ENCODE measurements around the gene SPATA24.
A peak's percentile ranks its signal among the peaks of the same experiment; 100 is the strongest.
"Not testable (repeated sequence)": the region's sequence is repeated elsewhere in the genome, so short reads cannot be mapped to it uniquely, and the experiment has no call there.

The SPATA24 gene

GRCh38 chr5:139394654-139395566 lies 9.0 kb downstream of the SPATA24 start, which contains the start of gene PROB1:
Gene PROB1 (minus strand): TSS chr5:139395104. CDS start chr5:139395081, 23 bp downstream.
- DNase-seq (ENCODE audit: low spot score) = no peak

- DNase-seq (ENCODE audit: low spot score) = peak; percentile 44
Observed at GRCh38 chr5:139394123-139394653, 9.7 kb downstream of the SPATA24 start.

DNA sequence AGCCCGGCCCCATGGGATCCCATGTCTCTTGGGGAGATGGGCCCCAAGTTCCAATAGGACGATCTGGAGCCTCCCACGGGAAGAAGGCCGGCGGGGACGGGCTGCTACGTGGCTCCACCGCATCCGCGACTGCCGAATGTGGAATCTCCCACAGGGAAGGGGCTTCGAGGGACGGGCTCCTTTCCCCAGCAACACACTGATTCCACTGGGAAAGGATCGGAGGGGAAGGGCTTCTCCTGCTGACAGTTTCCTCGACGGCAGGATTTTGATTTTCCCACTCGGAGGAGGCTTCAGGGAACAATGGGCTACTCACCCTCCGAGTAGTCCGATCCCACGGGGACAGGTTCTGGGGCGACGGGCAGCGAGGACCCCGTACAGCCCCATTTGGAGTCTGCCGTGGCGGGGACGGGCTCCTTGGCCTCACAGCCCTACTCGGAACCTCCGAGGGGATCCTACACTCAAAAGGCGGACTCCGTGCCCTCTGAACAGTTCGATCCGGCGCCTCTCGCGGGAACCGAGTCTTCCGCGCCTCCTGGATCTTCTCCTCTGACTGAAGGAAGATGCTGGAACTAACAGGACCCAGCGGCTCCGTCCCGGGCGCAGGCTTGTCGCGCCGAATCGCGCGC lies 10.3 kb downstream of the SPATA24 start:
- DNase-seq (ENCODE audit: low spot score) = no peak

GRCh38 chr5:139392678-139393496 lies 11.0 kb downstream of the SPATA24 start:
- peak; percentile 67 for DNase-seq (ENCODE audit: low spot score)

DNA sequence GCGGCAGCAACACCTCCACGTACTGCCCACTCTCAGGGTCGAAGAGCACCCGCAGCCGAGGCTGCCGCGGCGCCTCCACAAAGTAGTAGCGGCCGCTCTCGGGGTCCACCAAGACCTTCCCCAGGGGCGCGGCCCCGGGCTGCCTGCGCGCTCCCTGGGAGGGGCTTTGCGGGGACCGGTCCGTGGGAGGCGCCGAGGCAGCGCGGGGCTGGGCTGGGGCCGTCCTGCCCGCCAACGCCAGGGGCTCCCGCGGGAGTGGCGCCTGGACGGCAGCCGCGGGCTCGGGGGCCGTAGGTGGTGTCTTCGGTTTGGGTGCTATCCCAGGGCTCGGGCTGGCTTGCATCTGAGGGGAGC lies 11.6 kb downstream of the SPATA24 start:
- DNase-seq (ENCODE audit: low spot score) = no peak

- no peak for DNase-seq (ENCODE audit: low spot score)
Observed at GRCh38 chr5:139391570-139392323, 12.1 kb downstream of the SPATA24 start.

- DNase-seq (ENCODE audit: low spot score) = no peak
Observed at GRCh38 chr5:139390639-139391569, 13.0 kb downstream of the SPATA24 start.

DNA sequence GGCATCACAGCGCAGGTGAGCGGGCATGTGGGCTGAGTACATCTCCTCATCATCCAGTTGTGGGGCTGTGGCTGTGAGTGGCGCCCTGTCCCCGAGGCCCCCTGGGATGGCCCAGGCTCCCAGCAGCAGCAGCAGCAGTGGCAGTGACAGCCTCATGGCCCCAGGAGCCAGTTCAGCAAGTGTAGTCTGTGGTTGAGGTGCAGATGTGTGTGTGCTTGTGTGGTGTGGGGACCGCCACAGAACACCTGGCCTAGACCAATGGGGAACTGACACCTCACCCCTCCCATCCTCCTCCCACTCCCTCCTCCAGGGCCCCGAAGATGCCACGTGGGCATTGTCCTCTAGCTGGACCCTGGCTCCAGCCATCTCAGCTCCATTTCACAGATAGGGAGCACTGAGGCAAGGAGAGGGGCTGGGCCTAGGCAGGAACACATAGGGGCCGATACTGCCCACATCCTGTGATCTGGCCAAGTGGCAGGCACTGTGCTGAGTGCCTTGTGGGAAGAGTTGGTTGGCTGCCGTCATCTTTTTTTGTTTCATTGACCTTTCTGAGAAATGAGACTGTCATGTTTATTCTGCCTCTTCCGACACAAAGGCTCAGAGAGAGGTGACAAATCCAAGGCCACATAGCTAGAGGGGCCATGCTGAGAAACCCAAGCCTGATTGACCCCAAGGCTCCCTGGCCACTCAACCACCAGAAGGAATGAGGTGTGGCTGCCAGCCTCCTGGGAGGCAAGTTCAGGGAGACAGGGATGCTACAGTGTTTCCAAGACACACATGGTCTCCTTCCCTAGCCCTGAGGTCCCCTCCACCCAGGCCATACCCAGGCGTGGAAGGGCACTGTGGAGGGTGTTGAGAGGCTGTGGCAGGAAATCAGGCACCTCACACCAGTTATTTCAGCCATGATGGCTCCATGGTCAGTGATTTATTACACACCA lies 13.9 kb downstream of the SPATA24 start, which contains the start of gene MZB1:
Gene MZB1, minus strand, starts transcription at position 213 of the 938 bp plus-strand sequence. Its CDS starts 57 bp downstream, at position 156.
- peak; percentile 50 for DNase-seq (ENCODE audit: low spot score)

GRCh38 chr5:139388198-139388821 lies 15.6 kb downstream of the SPATA24 start:
- no peak for DNase-seq (ENCODE audit: low spot score)

DNA sequence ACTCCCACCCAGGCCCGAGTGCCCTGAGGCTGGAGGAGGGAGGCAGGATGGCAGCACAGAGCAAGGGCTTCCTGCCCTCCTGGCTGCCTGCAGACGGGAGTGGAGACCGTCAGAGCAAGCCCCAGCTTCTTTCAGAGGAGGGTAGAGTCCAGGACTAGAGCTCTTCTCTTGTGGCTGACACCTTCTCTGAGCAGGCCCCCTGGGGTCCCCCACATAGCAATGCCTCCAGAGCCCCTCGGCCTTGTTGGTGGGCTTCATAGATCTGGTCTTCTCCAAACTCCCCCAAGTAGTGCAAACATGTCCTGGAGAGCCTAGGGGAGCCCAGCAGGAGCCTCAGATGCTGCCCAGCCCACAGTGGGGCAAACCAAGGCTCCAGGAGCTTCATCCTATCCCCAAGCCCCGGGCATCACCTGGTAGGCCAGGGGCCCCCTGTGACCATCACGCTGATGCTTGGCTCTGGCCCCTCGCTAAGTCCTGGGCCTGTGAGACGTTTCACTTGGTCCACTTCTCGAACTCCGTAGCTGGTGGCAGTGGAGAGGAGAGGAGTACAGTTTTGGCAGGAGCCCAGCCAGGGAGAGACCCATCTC lies 16.2 kb downstream of the SPATA24 start:
- DNase-seq (ENCODE audit: low spot score) = no peak

- not testable (repeated sequence) for DNase-seq (ENCODE audit: low spot score)
Observed at GRCh38 chr5:139386956-139387355, 16.9 kb downstream of the SPATA24 start.

DNA sequence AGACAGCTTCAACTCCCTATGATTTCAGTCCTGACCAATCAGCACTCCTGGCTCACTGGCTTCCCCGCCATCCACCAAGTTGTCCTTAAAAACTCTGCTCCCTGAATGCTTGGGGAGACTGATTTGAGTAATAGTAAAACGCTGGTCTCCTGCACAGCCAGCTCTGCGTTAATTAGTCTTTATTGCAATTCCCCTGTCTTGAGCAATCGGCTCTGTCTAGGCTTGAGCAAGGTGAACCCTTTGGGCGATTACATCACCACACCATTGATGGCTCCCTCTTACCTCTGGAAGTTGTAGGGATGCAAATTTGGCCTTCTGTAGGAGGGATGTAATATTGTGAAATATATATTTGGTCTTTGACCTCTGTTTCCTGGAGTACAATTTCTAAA lies 17.8 kb downstream of the SPATA24 start:
- DNase-seq (ENCODE audit: low spot score) = no peak

DNA sequence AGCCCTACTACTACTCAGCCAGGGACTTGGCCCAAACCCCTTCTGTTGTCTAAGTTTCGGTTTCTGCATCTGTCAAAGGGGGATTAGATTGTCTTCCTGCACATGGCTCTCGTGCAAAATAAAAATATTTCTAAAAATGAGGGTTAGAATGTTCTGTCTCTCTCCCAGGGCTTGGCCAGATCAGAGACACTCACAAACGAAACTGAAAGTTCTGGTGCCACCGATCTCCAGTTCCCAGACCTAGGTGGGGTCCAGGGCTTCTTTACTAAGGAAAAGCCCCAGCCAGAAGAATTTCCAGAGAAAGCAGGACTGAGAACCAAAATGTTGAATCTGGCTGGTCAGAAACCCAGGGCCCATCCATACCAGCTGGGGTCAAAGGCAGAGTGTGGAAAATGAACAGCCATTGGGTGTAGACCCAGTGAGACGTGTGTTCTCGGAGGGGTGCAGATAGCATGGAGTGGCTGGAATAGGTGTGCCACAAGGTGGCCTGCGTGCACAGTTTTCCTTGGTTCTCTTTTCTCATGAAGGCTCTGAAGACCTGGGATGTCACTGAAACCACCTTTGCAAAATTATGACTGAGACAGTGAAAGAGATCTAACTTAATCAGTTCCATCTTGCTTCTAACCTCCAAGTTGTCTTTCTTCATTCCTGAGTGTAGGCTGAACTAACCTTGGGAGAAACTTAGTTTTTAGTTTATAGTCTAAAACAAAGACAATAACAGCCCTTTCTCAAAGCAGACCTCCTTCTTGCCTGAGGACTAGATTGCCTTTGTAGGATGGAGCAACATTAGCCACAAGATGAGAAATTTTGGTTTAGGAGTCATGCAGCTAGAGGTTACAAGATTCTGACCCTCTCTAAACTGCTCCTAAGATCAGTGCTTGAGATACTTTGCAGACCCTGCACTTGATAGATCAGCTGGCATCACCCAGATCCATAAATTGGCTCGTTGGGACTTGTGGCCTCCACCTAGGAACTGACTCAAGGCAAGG lies 18.5 kb downstream of the SPATA24 start:
- DNase-seq (ENCODE audit: low spot score) = peak; percentile 22

- DNase-seq (ENCODE audit: low spot score) = no peak
Observed at GRCh38 chr5:139384591-139385051, 19.3 kb downstream of the SPATA24 start.

- DNase-seq (ENCODE audit: low spot score) = no peak
Observed at GRCh38 chr5:139383993-139384590, 19.8 kb downstream of the SPATA24 start.

DNA sequence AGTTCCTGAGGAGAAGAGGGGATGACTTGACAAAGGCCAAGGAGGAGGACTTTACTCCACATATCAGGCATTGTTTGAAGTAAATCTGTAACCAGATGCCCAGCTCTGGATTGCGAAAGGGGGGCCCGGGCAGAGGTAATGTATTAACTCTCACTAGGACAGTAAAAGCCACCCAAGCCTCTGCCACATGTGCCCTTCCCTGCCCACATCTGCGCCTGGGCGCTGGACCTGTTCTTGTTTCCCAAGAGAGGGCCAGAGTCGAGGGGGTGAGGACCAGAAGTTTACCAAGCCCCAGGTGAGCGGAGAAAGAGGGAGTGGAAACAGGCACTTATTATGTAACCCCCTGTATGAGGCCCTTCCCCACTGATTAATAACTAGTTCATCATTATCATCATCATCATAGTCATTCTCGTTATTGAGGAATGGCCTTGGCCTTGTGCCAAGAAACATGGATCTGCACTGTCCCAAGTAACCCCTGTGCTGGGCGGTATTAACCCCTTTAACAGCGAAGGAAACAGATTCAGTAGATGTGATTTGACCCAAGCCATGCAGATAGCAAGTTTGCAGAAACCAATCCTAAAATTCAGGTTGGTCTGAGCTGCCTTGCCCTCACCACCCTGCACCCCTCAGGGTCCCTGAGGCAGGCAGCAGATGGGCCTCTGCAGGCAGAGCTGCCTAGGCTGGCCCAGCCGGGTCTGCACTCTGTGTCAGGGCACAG lies 20.5 kb downstream of the SPATA24 start, which contains the start of gene SLC23A1:
Gene SLC23A1, minus strand, starts transcription at position 23 of the 718 bp plus-strand sequence. CDS start 44 bp downstream, outside the sequence.
- DNase-seq (ENCODE audit: low spot score) = no peak
